Suprapubic skin (tissue), 4 donors: ENCODE measurements around the gene JAZF1.

Experiments used
- CTCF ChIP-seq, 2 donors: fragments of 200-600 bp in 1 of 2; fragments of 450-650 bp in 1 of 2; sonication (generic) in 1 of 2; IDR thresholded peaks; one replicate each; pipeline ENCODE4 v1.5.1; 2016 to 2019; ENCODE audit warnings: antibody characterized with exemption in 2 of 2, mild to moderate bottlenecking in 1 of 2, moderate library complexity in 1 of 2
- POLR2A ChIP-seq, 2 donors: fragments of 450-650 bp; IDR thresholded peaks; one replicate each; pipeline ENCODE4 v1.6.1; 2017; ENCODE audit warnings: antibody characterized with exemption in 2 of 2, mild to moderate bottlenecking in 2 of 2, moderate library complexity in 2 of 2
- POLR2AphosphoS5 ChIP-seq, 3 donors: sonication (generic); formaldehyde crosslinking; IDR thresholded peaks; one replicate each; pipeline ENCODE4 v1.6.1; 2017; ENCODE audit warnings: antibody characterized with exemption in 3 of 3

DNA sequence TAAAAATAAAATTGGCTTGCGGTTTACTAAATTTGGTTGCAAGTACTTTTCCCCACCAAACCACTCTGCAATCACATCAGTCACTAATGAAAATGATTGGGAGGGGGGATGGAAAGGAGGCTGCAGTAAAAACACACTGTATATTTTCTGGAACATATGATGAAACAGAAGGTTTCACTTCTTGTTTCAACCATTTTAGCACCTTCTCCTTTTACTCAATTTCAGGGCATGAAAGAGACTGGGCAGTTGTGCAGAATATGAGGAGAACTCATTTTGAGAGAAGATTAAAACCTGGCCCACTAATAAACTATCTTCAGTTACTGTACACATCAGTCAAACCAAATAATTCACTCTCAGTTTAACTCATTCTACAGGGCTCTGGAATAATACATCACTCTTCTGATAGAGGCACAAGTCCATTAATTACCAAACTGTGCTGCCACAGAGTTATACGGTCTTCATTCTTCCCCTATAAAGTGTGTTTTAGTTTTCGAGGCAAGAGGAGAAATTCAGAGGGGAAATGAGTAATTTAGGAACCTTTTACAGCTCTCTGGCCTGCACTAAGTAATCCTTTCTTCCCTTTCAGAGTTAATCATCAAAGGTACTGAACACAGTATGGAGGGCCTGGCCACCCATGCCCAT, 25.5 kb downstream of the JAZF1 start:
- no peak for TF ChIP-seq CTCF (IDR thresholded peaks at IDR 0.05)
- TF ChIP-seq POLR2A (IDR thresholded peaks at IDR 0.05), result no peak
- TF ChIP-seq POLR2AphosphoS5 (IDR thresholded peaks at IDR 0.05), result no peak
